IMR-90 (cell line): ENCODE results near the gene KLF7. TPM values are rescaled to one million over a fixed set of nuclear protein-coding genes. Genes with fewer than 3 reads are reported as not detected.

Experiments
- ATAC-seq: fragments of 200-7000 bp; cut with Tn5 transposase; 2 replicates; pipeline ENCODE4 v1.9.1; 2020; ENCODE audit warnings: low read depth, mild to moderate bottlenecking, moderate library complexity
- BruUV-seq: library from RNA; stranded (reverse); fragments of 400-500 nt; replicated peaks from 2 replicates; lab custom pipeline; 2021; lab: Mats Ljungman, UMichigan
- CTCF ChIA-PET: fragments of 300-600 bp; formaldehyde crosslinking; extraction: SDS; loops from one replicate; lab custom pipeline; 2021; ENCODE audit warnings: antibody characterized with exemption; lab: Yijun Ruan, JAX
- POLR2A ChIA-PET: fragments of 300-600 bp; sonication (Branson Sonifier 250); formaldehyde crosslinking; loops from one replicate; lab custom pipeline; 2022; ENCODE audit warnings: antibody characterized with exemption; ENCODE audit not compliant: unreplicated experiment; lab: Charles Lee
- DNase-seq: peaks from one replicate; pipeline ENCODE4 v3.0.0; 2013
- H2AFZ ChIP-seq: replicated peaks from 2 replicates; pipeline ENCODE3; 2013; ENCODE audit warnings: low read length, mild to moderate bottlenecking; ENCODE audit not compliant: poor library complexity
- H2AK5ac ChIP-seq: 2 replicates; pipeline ENCODE4 v1.6.1; 2013; ENCODE audit warnings: low read depth, low read length, inconsistent platforms
- H2AK9ac ChIP-seq: replicated peaks from 2 replicates; pipeline ENCODE3; 2013; ENCODE audit warnings: mild to moderate bottlenecking, low read depth, low read length, moderate library complexity; ENCODE audit not compliant: poor library complexity
- H2BK120ac ChIP-seq: 2 replicates; pipeline ENCODE4 v1.6.1; 2013; ENCODE audit warnings: low read depth, low read length, inconsistent platforms
- H2BK15ac ChIP-seq: 3 replicates; pipeline ENCODE4 v1.6.1; 2013; ENCODE audit warnings: low read depth, low read length, inconsistent platforms
- H2BK20ac ChIP-seq: 2 replicates; pipeline ENCODE4 v1.6.1; 2013; ENCODE audit warnings: low read depth, mild to moderate bottlenecking, inconsistent platforms, low read length, moderate library complexity
- H2BK5ac ChIP-seq: 2 replicates; pipeline ENCODE4 v1.6.1; 2013; ENCODE audit warnings: mild to moderate bottlenecking, low read depth, low read length, inconsistent platforms; ENCODE audit not compliant: poor library complexity, severe bottlenecking
- H3K14ac ChIP-seq: replicated peaks from 2 replicates; pipeline ENCODE4 v1.6.1; 2013; ENCODE audit warnings: low read depth, low read length, inconsistent platforms
- H3K18ac ChIP-seq: 2 replicates; pipeline ENCODE4 v1.6.1; 2013; ENCODE audit warnings: low read depth, low read length, control low read depth
- H3K23ac ChIP-seq: 2 replicates; pipeline ENCODE4 v1.6.1; 2013; ENCODE audit warnings: low read depth, low read length, inconsistent platforms
- H3K27ac ChIP-seq: 2 replicates; pipeline ENCODE4 v1.5.1; 2013; ENCODE audit warnings: mild to moderate bottlenecking, control low read depth, low read length; ENCODE audit not compliant: insufficient read depth
- H3K27me3 ChIP-seq: 2 replicates; pipeline ENCODE4 v1.6.1; 2013; ENCODE audit warnings: low read length; ENCODE audit not compliant: control insufficient read depth, insufficient read depth
- H3K36me3 ChIP-seq: 2 replicates; pipeline ENCODE4 v1.6.1; 2013; ENCODE audit warnings: low read length, mixed read lengths; ENCODE audit not compliant: control insufficient read depth, insufficient read depth
- H3K4ac ChIP-seq: 2 replicates; pipeline ENCODE4 v1.6.1; 2013; ENCODE audit warnings: low read depth, low read length, inconsistent platforms
- H3K4me1 ChIP-seq: 2 replicates; pipeline ENCODE4 v1.6.1; 2013; ENCODE audit warnings: low read length, mixed read lengths; ENCODE audit not compliant: control insufficient read depth, insufficient read depth
- H3K4me2 ChIP-seq: 2 replicates; pipeline ENCODE4 v1.6.1; 2013; ENCODE audit warnings: low read depth, mild to moderate bottlenecking, control low read depth, low read length, moderate library complexity
- H3K4me3 ChIP-seq: 2 replicates; pipeline ENCODE4 v1.5.1; 2013; ENCODE audit warnings: low read depth, mild to moderate bottlenecking, control low read depth, low read length, moderate library complexity; ENCODE audit not compliant: insufficient read depth
- H3K56ac ChIP-seq: 2 replicates; pipeline ENCODE4 v1.6.1; 2013; ENCODE audit warnings: low read length, inconsistent platforms; ENCODE audit not compliant: insufficient read depth; ENCODE audit errors: extremely low read depth
- H3K79me1 ChIP-seq, 2 experiments: 2 replicates each; pipeline ENCODE4 v1.6.1; 2013; ENCODE audit warnings: low read length in 2 of 2, inconsistent platforms in 1 of 2, low read depth in 1 of 2
- H3K9ac ChIP-seq: 2 replicates; pipeline ENCODE4 v1.6.1; 2013; ENCODE audit warnings: low read depth, low read length, control low read depth
- H3K9me1 ChIP-seq: 2 replicates; pipeline ENCODE4 v1.6.1; 2013; ENCODE audit warnings: low read length, inconsistent platforms; ENCODE audit not compliant: insufficient read depth
- H3K9me3 ChIP-seq: 2 replicates; pipeline ENCODE4 v1.6.1; 2013; ENCODE audit warnings: low read length; ENCODE audit not compliant: control insufficient read depth, insufficient read depth
- H4K20me1 ChIP-seq: 2 replicates; pipeline ENCODE4 v1.6.1; 2013; ENCODE audit warnings: low read length, inconsistent platforms; ENCODE audit not compliant: insufficient read depth
- H4K5ac ChIP-seq: 2 replicates; pipeline ENCODE4 v1.6.1; 2013; ENCODE audit warnings: mild to moderate bottlenecking, low read depth, low read length, control low read depth
- H4K8ac ChIP-seq, 2 experiments: 2 replicates each; pipeline ENCODE4 v1.6.1; 2013; ENCODE audit warnings: low read depth in 2 of 2, low read length in 2 of 2, control low read depth in 1 of 2, inconsistent platforms in 1 of 2
- H4K91ac ChIP-seq: 2 replicates; pipeline ENCODE4 v1.6.1; 2013; ENCODE audit warnings: low read depth, low read length, inconsistent platforms; ENCODE audit not compliant: insufficient read depth
- BHLHE40 ChIP-seq: fragments of 150-350 bp; IDR thresholded peaks from 2 replicates; pipeline ENCODE4 v1.6.1; 2016; ENCODE audit warnings: mild to moderate bottlenecking, low read depth, low read length
- WGBS, 2 experiments: methylation state at CpG; one replicate each; pipeline versions ENCODE4 v1.1.5 to v1.1.7; 2013; ENCODE audit warnings: missing lambda C conversion rate in 2 of 2; ENCODE audit not compliant: insufficient read length in 1 of 2; ENCODE audit errors: extremely low coverage in 2 of 2; 5-methylcytosine and 5-hydroxymethylcytosine counted together
- dilution Hi-C: fragments of 300-500 bp; cut with HindIII; formaldehyde crosslinking; loops from one replicate; pipeline ENCODE4 v1.14.3; 2018; ENCODE audit warnings: low sequenced_read_pairs; ENCODE audit not compliant: unreplicated experiment
- in situ Hi-C: fragments of 300-500 bp; cut with MboI; formaldehyde crosslinking; loops from 3 replicates; pipeline ENCODE4 v1.14.3; 2019; ENCODE audit warnings: low sequenced_read_pairs, inconsistent platforms, mixed read lengths
- intact Hi-C: fragments of 100-400 bp; cut with micrococcal nuclease; formaldehyde crosslinking; loops from 2 replicates; pipeline ENCODE4 v1.10.0; 2022
- polyA plus RNA-seq, 3 experiments: library from polyadenylated mRNA; depleted of rRNA; stranded (reverse); fragments of >200 nt; gene quantifications; 2 replicates each; pipeline ENCODE4 v1.2.3, GENCODE V29; 2012; ENCODE audit warnings: low replicate concordance in 1 of 3
- total RNA-seq: library from RNA; depleted of rRNA; stranded (reverse); fragments of >200 nt; gene quantifications from 2 replicates; pipeline ENCODE4 v1.2.3, GENCODE V29; 2012

The KLF7 gene
- total and polyA plus RNA-seq, 2 of the 4 experiments (the other 2 are of a cell fraction): 23.1 to 28.5 TPM

DNA sequence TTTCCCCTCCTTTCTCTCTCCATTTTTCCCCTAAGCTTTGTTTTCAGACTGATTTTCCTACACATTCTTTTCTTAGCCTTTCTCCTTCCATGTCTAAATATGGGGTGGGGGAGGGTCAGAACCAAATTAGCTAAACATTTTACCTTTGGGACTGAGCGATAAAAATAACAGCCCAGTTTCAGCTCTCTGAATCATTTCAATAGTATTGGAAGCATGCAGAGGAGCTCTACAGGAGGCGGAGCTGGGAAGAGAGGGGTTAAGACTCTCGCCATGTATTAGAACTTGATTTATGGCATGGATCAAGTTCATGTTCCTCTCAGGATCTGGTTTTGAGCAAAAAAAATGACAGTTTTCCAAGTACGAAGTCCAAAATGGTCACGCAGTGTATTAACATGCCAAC, 117.3 kb downstream of the KLF7 start:
- CTCF ChIA-PET: interaction anchor here (0.6 to 1.0 kb wide), 3 partner anchors 66 to 406 kb away, joined by 3 to 5 read pairs (median 3); no protein-coding TSS in a partner anchor
- ATAC-seq (0 out of 2 replicates have a peak, but pooled peaks have one; percentile 29), DNase-seq (peak; percentile 12)
- H3K4me1 ChIP-seq: peaks cover 5% of the 10 kb centered on the region
- peak overlapping the region in 1 of 2 experiments; percentile 9; a peak in 1 of 4 replicates for H4K8ac ChIP-seq
- H4K5ac ChIP-seq: no peak overlapping the region
- peak overlapping the region; percentile 37; the same call in 1 of the 2 replicates for H2BK120ac ChIP-seq
- H3K4me2 ChIP-seq: no peak overlapping the region
- H3K18ac ChIP-seq: no peak overlapping the region
- dilution Hi-C loops (no loop called here), intact Hi-C loops (no loop called here), in situ Hi-C loops (no loop called here)
- H3K4ac ChIP-seq: peak overlapping the region; percentile 25; the same call in 1 of the 2 replicates
- WGBS, 2 experiments: 79% methylated on average over 4 of the region's 5 CpGs; no CpG with 5 or more reads in 1 of the 2 experiments
- H2AK5ac ChIP-seq: no peak overlapping the region; the same call in 1 of the 2 replicates
- no peak overlapping the region for H3K56ac ChIP-seq
- H2BK20ac ChIP-seq: no peak overlapping the region
- H3K36me3 ChIP-seq: no peaks in the 10 kb centered on the region
- no peak overlapping the region for H2BK15ac ChIP-seq
- no TSS peak for BruUV-seq
- no peak overlapping the region for H2BK5ac ChIP-seq
- no peak overlapping the region for H3K23ac ChIP-seq
- H2AFZ ChIP-seq: no peak overlapping the region
- no peak overlapping the region for H2AK9ac ChIP-seq
- no peak for TF ChIP-seq BHLHE40
- H3K79me1 ChIP-seq: no peaks in the 10 kb centered on the region
- H3K4me3 ChIP-seq: no peak overlapping the region
- peak overlapping the region; percentile 36; the same call in 1 of the 2 replicates for H3K14ac ChIP-seq
- POLR2A ChIA-PET: no interaction called here
- no peak overlapping the region for H4K91ac ChIP-seq
- H3K9ac ChIP-seq: no peak overlapping the region
- no peak overlapping the region for H3K27ac ChIP-seq
- no peaks in the 10 kb centered on the region for H3K9me1 ChIP-seq
- H3K9me3 ChIP-seq: no peaks in the 10 kb centered on the region
- H3K27me3 ChIP-seq: no peaks in the 10 kb centered on the region
- H4K20me1 ChIP-seq: no peaks in the 10 kb centered on the region
